GM10266 (cell line): ENCODE results near the gene ARHGEF10L.

Source experiments
- DNase-seq: peaks from one replicate; pipeline ENCODE4 v3.0.0; 2012; ENCODE audit errors: extremely low spot score
- CTCF ChIP-seq: IDR thresholded peaks from 2 replicates; pipeline ENCODE4 v1.5.1; 2012; ENCODE audit warnings: mild to moderate bottlenecking, low read depth; ENCODE audit not compliant: control insufficient read depth, insufficient read depth; ENCODE audit errors: missing control alignments

ARHGEF10L gene

GRCh38 chr1:17711577-17711910 lies 172.0 kb downstream of the ARHGEF10L start:
- DNase-seq: no peak
- no peak for TF ChIP-seq CTCF

GRCh38 chr1:17711941-17712340 lies 172.4 kb downstream of the ARHGEF10L start:
- no peak for DNase-seq
- TF ChIP-seq CTCF: no peak

- no peak for TF ChIP-seq CTCF
- no peak for DNase-seq
These were observed 174.5 kb downstream of the ARHGEF10L start for GRCh38 chr1:17713993-17714392.

GRCh38 chr1:17717594-17718535 lies 178.4 kb downstream of the ARHGEF10L start:
- DNase-seq: no peak

GRCh38 chr1:17719874-17720273 lies 180.4 kb downstream of the ARHGEF10L start:
- TF ChIP-seq CTCF: no peak
- no peak for DNase-seq

More at GRCh38 chr1:17717594-17718535, 178.4 kb downstream of the ARHGEF10L start:
- TF ChIP-seq CTCF: no peak

GRCh38 chr1:17721444-17721843 lies 181.9 kb downstream of the ARHGEF10L start:
- no peak for TF ChIP-seq CTCF

GRCh38 chr1:17723684-17724083 lies 184.2 kb downstream of the ARHGEF10L start:
- TF ChIP-seq CTCF: no peak

More at GRCh38 chr1:17721444-17721843, 181.9 kb downstream of the ARHGEF10L start:
- DNase-seq: no peak

More at GRCh38 chr1:17723684-17724083, 184.2 kb downstream of the ARHGEF10L start:
- no peak for DNase-seq
